Suprapubic skin (tissue), 4 donors: ENCODE results near the gene CLEC2B.

Source experiments
- EP300 ChIP-seq: sonication (generic); formaldehyde crosslinking; IDR thresholded peaks from one replicate; pipeline ENCODE4 v1.6.1; 2017; ENCODE audit warnings: antibody characterized with exemption
- POLR2A ChIP-seq, 2 donors: fragments of 450-650 bp; IDR thresholded peaks; one replicate each; pipeline ENCODE4 v1.6.1; 2017; ENCODE audit warnings: antibody characterized with exemption in 2 of 2, mild to moderate bottlenecking in 2 of 2, moderate library complexity in 2 of 2
- POLR2AphosphoS5 ChIP-seq, 3 donors: sonication (generic); formaldehyde crosslinking; IDR thresholded peaks; one replicate each; pipeline ENCODE4 v1.6.1; 2017; ENCODE audit warnings: antibody characterized with exemption in 3 of 3
- TF ChIP-seq, protein P1 (sequence below), 2 donors: fragments of 200-600 bp in 1 of 2; fragments of 450-650 bp in 1 of 2; sonication (generic) in 1 of 2; IDR thresholded peaks; one replicate each; pipeline ENCODE4 v1.5.1; 2016 to 2019; ENCODE audit warnings: antibody characterized with exemption in 2 of 2, mild to moderate bottlenecking in 1 of 2, moderate library complexity in 1 of 2

DNA sequence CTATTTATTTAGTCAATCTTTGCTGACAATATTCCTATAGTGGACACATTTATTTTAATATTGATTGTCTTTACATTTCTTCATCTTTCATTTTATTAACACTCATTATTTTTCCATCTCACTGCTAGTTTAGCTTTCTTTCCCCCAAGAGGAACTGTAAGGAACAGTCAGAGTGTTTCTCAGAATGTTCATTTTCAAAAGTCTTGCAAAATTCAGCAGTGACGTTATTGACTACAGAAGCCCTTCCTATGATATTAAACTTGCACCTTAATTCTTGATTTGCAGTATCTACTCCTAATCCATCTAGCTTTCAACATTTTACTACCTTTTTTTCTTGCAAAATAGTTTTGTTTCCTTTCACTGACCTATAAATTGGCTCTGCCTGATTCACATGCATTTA lies 13.0 kb downstream of the CLEC2B start:
- TF ChIP-seq EP300 = no peak
- TF ChIP-seq, protein P1, sequence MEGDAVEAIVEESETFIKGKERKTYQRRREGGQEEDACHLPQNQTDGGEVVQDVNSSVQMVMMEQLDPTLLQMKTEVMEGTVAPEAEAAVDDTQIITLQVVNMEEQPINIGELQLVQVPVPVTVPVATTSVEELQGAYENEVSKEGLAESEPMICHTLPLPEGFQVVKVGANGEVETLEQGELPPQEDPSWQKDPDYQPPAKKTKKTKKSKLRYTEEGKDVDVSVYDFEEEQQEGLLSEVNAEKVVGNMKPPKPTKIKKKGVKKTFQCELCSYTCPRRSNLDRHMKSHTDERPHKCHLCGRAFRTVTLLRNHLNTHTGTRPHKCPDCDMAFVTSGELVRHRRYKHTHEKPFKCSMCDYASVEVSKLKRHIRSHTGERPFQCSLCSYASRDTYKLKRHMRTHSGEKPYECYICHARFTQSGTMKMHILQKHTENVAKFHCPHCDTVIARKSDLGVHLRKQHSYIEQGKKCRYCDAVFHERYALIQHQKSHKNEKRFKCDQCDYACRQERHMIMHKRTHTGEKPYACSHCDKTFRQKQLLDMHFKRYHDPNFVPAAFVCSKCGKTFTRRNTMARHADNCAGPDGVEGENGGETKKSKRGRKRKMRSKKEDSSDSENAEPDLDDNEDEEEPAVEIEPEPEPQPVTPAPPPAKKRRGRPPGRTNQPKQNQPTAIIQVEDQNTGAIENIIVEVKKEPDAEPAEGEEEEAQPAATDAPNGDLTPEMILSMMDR (IDR thresholded peaks at IDR 0.05) = no peak
- TF ChIP-seq POLR2A (IDR thresholded peaks at IDR 0.05) = no peak
- TF ChIP-seq POLR2AphosphoS5 (IDR thresholded peaks at IDR 0.05) = no peak
